Hypothalamus (tissue), 51 donors: ENCODE measurements around the gene LHFPL6.

Experiments used
- DNase-seq, 51 donors: peaks; one replicate each; lab custom pipeline; 2025; lab: John Stamatoyannopoulos, UW

Gene LHFPL6

GRCh38 chr13:39602614-39603366 is at the start of gene LHFPL6:
LHFPL6 (minus strand) TSS chr13:39603193.
- DNase-seq: peak in 50 of 51 donors; percentile 13 to 84 (median 64)

GRCh38 chr13:39646122-39646521 is 43.1 kb upstream of the LHFPL6 start:
- DNase-seq: no peak

- DNase-seq: no peak
Observed at GRCh38 chr13:39641645-39642044, 38.7 kb upstream of the LHFPL6 start.

- DNase-seq: no peak
Observed at GRCh38 chr13:39637890-39638289, 34.9 kb upstream of the LHFPL6 start.

GRCh38 chr13:39635564-39635963 is 32.6 kb upstream of the LHFPL6 start:
- DNase-seq: no peak

GRCh38 chr13:39632994-39633393 is 30.0 kb upstream of the LHFPL6 start:
- DNase-seq: no peak

GRCh38 chr13:39631307-39631706 is 28.3 kb upstream of the LHFPL6 start:
- DNase-seq: no peak

GRCh38 chr13:39623466-39623865 is 20.5 kb upstream of the LHFPL6 start:
- DNase-seq: no peak

- DNase-seq: no peak
Observed at GRCh38 chr13:39618561-39618960, 15.6 kb upstream of the LHFPL6 start.

- peak in 27 of 51 donors; percentile 1 to 62 (median 25) for DNase-seq
Observed at GRCh38 chr13:39616087-39616694, 13.2 kb upstream of the LHFPL6 start.

- peak in 26 of 51 donors; percentile 2 to 75 (median 34) for DNase-seq
Observed at GRCh38 chr13:39612023-39612637, 9.1 kb upstream of the LHFPL6 start.

- DNase-seq: no peak
Observed at GRCh38 chr13:39607876-39608275, 4.9 kb upstream of the LHFPL6 start.

- no peak for DNase-seq
Observed at GRCh38 chr13:39605677-39606320, 2.8 kb upstream of the LHFPL6 start.

- DNase-seq: no peak
Observed at GRCh38 chr13:39604756-39605155, 1.8 kb upstream of the LHFPL6 start.

- DNase-seq: peak in 14 of 51 donors; percentile 5 to 71 (median 24)
Observed at GRCh38 chr13:39603424-39603947, 493 bp upstream of the LHFPL6 start.

- DNase-seq: peak in 1 of 51 donors; percentile 46
Observed at GRCh38 chr13:39602277-39602613, 748 bp downstream of the LHFPL6 start.

GRCh38 chr13:39601636-39602035 is 1.4 kb downstream of the LHFPL6 start:
- DNase-seq: no peak

- DNase-seq: peak in 42 of 51 donors; percentile 2 to 67 (median 31)
Observed at GRCh38 chr13:39600766-39601165, 2.2 kb downstream of the LHFPL6 start.

- DNase-seq: no peak
Observed at GRCh38 chr13:39599842-39600241, 3.2 kb downstream of the LHFPL6 start.

GRCh38 chr13:39599012-39599411 is 4.0 kb downstream of the LHFPL6 start:
- no peak for DNase-seq

GRCh38 chr13:39597838-39598237 is 5.2 kb downstream of the LHFPL6 start:
- no peak for DNase-seq
